ENCODE results near the gene LYPD8. TPM values are rescaled to one million over a fixed set of nuclear protein-coding genes. Genes with fewer than 3 reads are reported as not detected.

Gene LYPD8
- total and polyA plus RNA-seq, 2 of the 8 experiments (the other 6 are each of a cell fraction or from before 2014, with no cell fraction given): not detected

- H3K14ac ChIP-seq (ENCODE audit: insufficient read length): no peak overlapping the region
- H3K56ac ChIP-seq (replicated peaks; ENCODE audit: insufficient read length, low read depth, low read length): no peak overlapping the region
- H4K91ac ChIP-seq (replicated peaks; ENCODE audit: insufficient read length, low read length): no peak overlapping the region
- H2BK20ac ChIP-seq (ENCODE audit: low read length): no peak overlapping the region
- FAIRE-seq: no peak
- H2AK5ac ChIP-seq (ENCODE audit: low read depth, low read length): no peak overlapping the region
- H3K27ac ChIP-seq (ENCODE audit: low read depth, low read length): no peak overlapping the region
- no peaks in the 10 kb centered on the region for H3K23me2 ChIP-seq (ENCODE audit: low read depth, low read length)
- no peaks in the 10 kb centered on the region for H3K79me1 ChIP-seq (ENCODE audit: low read depth, low read length)
- no peak overlapping the region for H2AFZ ChIP-seq (ENCODE audit: low read length)
- H3K36me3 ChIP-seq (ENCODE audit: control insufficient read depth in 2 of 4, insufficient read depth in 4 of 4, low read length in 3 of 4): peaks cover 0 to 2% (median 0%) of the 10 kb centered on the region in 4 experiments; a peak in 1 of 8 replicates
- H4K8ac ChIP-seq (ENCODE audit: extremely low read depth, insufficient read depth, low read length): no peak overlapping the region
- H3K9me3 ChIP-seq (ENCODE audit: insufficient read depth in 2 of 2, low read depth in 1 of 2, low read length in 1 of 2): peaks cover 75 to 94% of the 10 kb centered on the region in 2 experiments
- WGBS, 2 experiments (ENCODE audit: extremely low coverage in 1 of 2, insufficient coverage in 1 of 2, insufficient read length in 1 of 2, insufficient replicate concordance in 2 of 2, low coverage in 1 of 2, low lambda C conversion rate in 2 of 2, missing lambda C conversion rate in 1 of 2): 91% methylated on average over 7 of the region's 7 CpGs; no CpG with 5 or more reads in 1 of the 2 experiments
- H3K4me1 ChIP-seq (replicated peaks in 1 of 4; ENCODE audit: control insufficient read depth in 3 of 4, insufficient read depth in 4 of 4, low read length in 3 of 4): no peaks in the 10 kb centered on the region
- no peak overlapping the region for H3K18ac ChIP-seq (ENCODE audit: extremely low read depth, low read length)
- ChIA-PET CTCF (ENCODE audit: partially characterized antibody) (no interaction called here), POLR2A (ENCODE audit: partially characterized antibody) (no interaction called here)
- no peak overlapping the region for H3K9ac ChIP-seq (replicated peaks in 1 of 4; ENCODE audit: extremely low read depth in 1 of 4, low read depth in 3 of 4, low read length in 3 of 4)
- H2BK120ac ChIP-seq (replicated peaks; ENCODE audit: low read depth, low read length): no peak overlapping the region
- no peaks in the 10 kb centered on the region for H4K20me1 ChIP-seq (replicated peaks in 1 of 2; ENCODE audit: control insufficient read depth in 1 of 2, insufficient read depth in 2 of 2, low read length in 2 of 2)
- H3K23ac ChIP-seq (ENCODE audit: insufficient read length): no peak overlapping the region
- H3K79me2 ChIP-seq (ENCODE audit: control insufficient read depth in 1 of 2, insufficient read depth in 2 of 2, low read length in 2 of 2): no peaks in the 10 kb centered on the region
- H4K5ac ChIP-seq (ENCODE audit: insufficient read length, low read depth, low read length): no peak overlapping the region
- H2BK15ac ChIP-seq (ENCODE audit: low read length): no peak overlapping the region
- H3K4ac ChIP-seq (replicated peaks; ENCODE audit: insufficient read length, low read depth, low read length): no peak overlapping the region
- TF ChIP-seq PHF8 (conservative IDR thresholded peaks at IDR 0.05; ENCODE audit: low read depth, low read length): no peak
- no peak for TF ChIP-seq SRF (IDR thresholded peaks at IDR 0.05; ENCODE audit: low read depth, low read length)
- TF ChIP-seq SP2 (IDR thresholded peaks at IDR 0.05; ENCODE audit: low read length): no peak
- no peak for TF ChIP-seq GABPA (IDR thresholded peaks at IDR 0.05; ENCODE audit: borderline replicate concordance, insufficient read depth, low read length)
- TF ChIP-seq EP300 (IDR thresholded peaks at IDR 0.05; ENCODE audit: borderline replicate concordance in 1 of 2, low read depth in 2 of 2, low read length in 2 of 2): no peak
- no peak for TF ChIP-seq BCL11A (IDR thresholded peaks at IDR 0.05; ENCODE audit: low read depth in 2 of 2, low read length in 2 of 2)
- TF ChIP-seq TEAD4 (IDR thresholded peaks at IDR 0.05; ENCODE audit: low read depth, low read length): no peak
- TF ChIP-seq TAF1 (IDR thresholded peaks at IDR 0.05; ENCODE audit: low read depth, low read length): no peak
- TF ChIP-seq FOSL1 (IDR thresholded peaks at IDR 0.05; ENCODE audit: insufficient read depth, low read depth, low read length): no peak
- no peak overlapping the region for H2BK12ac ChIP-seq (ENCODE audit: low read depth, low read length)
- H3K4me2 ChIP-seq (ENCODE audit: insufficient read depth in 1 of 2, low read depth in 2 of 2, low read length in 2 of 2): no peak overlapping the region
- H2BK5ac ChIP-seq (ENCODE audit: low read depth, low read length): no peak overlapping the region
- H3K27me3 ChIP-seq (replicated peaks in 1 of 4; ENCODE audit: control insufficient read depth in 3 of 4, extremely low read depth in 1 of 4, insufficient read depth in 3 of 4, low read length in 3 of 4): no peaks in the 10 kb centered on the region
- DNase-seq (ENCODE audit: low read depth in 1 of 2, low spot score in 2 of 2): no peak
- no peak overlapping the region for H3K4me3 ChIP-seq (ENCODE audit: extremely low read depth in 1 of 4, insufficient read depth in 2 of 4, low read depth in 3 of 4, low read length in 4 of 4)
These were observed 14.7 kb downstream of the LYPD8 start for GRCh38 chr1:248740876-248741275.

Data from H1 (cell line).